ENCODE data around the gene HS1BP3. TPM values are rescaled to one million over a fixed set of nuclear protein-coding genes. Genes with fewer than 3 reads are reported as not detected.

The HS1BP3 gene, protein sequence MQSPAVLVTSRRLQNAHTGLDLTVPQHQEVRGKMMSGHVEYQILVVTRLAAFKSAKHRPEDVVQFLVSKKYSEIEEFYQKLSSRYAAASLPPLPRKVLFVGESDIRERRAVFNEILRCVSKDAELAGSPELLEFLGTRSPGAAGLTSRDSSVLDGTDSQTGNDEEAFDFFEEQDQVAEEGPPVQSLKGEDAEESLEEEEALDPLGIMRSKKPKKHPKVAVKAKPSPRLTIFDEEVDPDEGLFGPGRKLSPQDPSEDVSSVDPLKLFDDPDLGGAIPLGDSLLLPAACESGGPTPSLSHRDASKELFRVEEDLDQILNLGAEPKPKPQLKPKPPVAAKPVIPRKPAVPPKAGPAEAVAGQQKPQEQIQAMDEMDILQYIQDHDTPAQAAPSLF
- 10 to 100 TPM; 18.5 to 39.7 (median 23.4) TPM for polyA plus RNA-seq
- long read RNA-seq, donor 1 = 0 reads
- long read RNA-seq, donor 2, partial matches to known transcripts = 0 of 4 reads
- long read RNA-seq, donor 2, other reads (novel, unspliced or antisense) = 0 of 4 reads
- long read RNA-seq, donor 3, full-length matches to known transcripts = 6 of 6 reads
- long read RNA-seq, donor 3, partial matches to known transcripts = 0 of 6 reads
- long read RNA-seq, donor 3, other reads (novel, unspliced or antisense) = 0 of 6 reads
- long read RNA-seq, donor 4 = 0 reads
- long read RNA-seq, donor 5, partial matches to known transcripts = 0 of 3 reads
- long read RNA-seq, donor 5, other reads (novel, unspliced or antisense) = 0 of 3 reads
- long read RNA-seq, donor 6, full-length matches to known transcripts = 9 of 9 reads
- long read RNA-seq, donor 6, partial matches to known transcripts = 0 of 9 reads
- long read RNA-seq, donor 6, other reads (novel, unspliced or antisense) = 0 of 9 reads
- long read RNA-seq, donor 7 = 0 reads
- long read RNA-seq, donor 8, partial matches to known transcripts = 0 of 1 reads
- long read RNA-seq, donor 8, other reads (novel, unspliced or antisense) = 0 of 1 reads
- long read RNA-seq, donor 9, full-length matches to known transcripts = 2 of 2 reads
- long read RNA-seq, donor 9, partial matches to known transcripts = 0 of 2 reads
- long read RNA-seq, donor 9, other reads (novel, unspliced or antisense) = 0 of 2 reads
- long read RNA-seq, donor 10, full-length matches to known transcripts = 12 of 12 reads
- long read RNA-seq, donor 10, partial matches to known transcripts = 0 of 12 reads
- long read RNA-seq, donor 10, other reads (novel, unspliced or antisense) = 0 of 12 reads

DNA sequence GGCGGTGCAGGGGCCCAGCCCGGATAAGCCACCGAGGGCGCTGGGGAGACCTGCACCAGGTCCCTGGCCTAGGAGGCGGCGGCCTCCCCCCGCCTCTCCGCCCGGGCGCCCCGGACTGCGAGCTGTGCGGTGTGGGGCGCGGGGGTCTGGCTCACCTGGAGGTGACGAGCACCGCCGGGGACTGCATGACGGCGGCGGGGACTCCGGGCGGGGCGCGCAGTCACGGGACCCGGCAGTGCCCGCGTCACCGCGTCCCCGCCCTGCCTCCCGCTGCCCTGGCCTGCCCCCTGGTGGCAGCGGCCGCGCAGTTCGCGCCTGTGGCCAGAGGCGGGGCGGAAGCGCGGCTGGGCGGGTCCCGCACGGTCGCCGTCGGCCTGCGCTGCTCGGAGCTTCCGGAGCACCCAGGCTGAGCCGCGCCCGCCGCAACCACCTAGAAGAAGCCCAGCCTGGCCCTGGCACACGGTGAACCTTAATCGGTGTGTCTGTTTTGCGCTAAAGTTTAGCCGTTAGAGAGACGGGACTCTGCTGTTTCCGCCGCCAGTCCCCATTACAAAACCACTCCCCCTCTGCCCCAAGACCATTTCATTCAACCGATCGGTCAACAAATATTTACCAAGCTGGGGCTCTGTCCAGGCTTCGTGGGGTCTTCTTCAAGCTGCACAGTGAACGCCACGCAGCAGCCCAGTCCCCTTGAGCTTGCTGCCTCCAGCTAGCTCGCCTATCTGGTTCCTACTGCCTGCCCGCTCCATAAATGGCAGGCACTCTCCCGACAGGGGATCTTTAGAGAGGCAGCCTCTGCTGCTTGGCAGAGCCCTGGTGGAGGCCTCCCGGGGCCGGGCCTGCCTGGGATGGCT is at the start of gene HS1BP3:
TSS of gene HS1BP3 (minus strand) at position 222 of the 854 bp plus-strand sequence. CDS start at position 187, 35 bp downstream.
- DNase-seq (peak; percentile 84 to 96), FAIRE-seq (no peak)
- Histone ChIP-seq H3K27me3 (ENCODE audit: control insufficient read depth in 3 of 3, insufficient read depth in 3 of 3, low read length in 3 of 3) (no peaks in the 10 kb centered on the region), H3K9me3 (ENCODE audit: control insufficient read depth in 2 of 2, insufficient read depth in 1 of 2, low read depth in 1 of 2, low read length in 1 of 2) (no peaks in the 10 kb centered on the region), H3K4me1 (ENCODE audit: control insufficient read depth in 3 of 3, insufficient read depth in 2 of 3, low read depth in 1 of 3, low read length in 2 of 3) (peaks cover 0 to 29% (median 9%) of the 10 kb centered on the region in 3 donors), H3K36me3 (ENCODE audit: control insufficient read depth in 3 of 3, insufficient read depth in 2 of 3, low read depth in 1 of 3, low read length in 3 of 3) (peaks cover 0 to 16% (median 0%) of the 10 kb centered on the region in 3 donors), H3K4me3 (ENCODE audit: low read depth in 1 of 3, low read length in 3 of 3) (peak within 1 kb of the TSS; percentile 70 to 92 (median 84)), H3K27ac (ENCODE audit: low read depth in 1 of 3, low read length in 2 of 3) (peak within 1 kb of the TSS; percentile 76 to 93 (median 80))
- WGBS, 3 donors = 1 to 2% (median 2%) methylated on average over 47 to 72 of the region's 72 CpGs

DNA sequence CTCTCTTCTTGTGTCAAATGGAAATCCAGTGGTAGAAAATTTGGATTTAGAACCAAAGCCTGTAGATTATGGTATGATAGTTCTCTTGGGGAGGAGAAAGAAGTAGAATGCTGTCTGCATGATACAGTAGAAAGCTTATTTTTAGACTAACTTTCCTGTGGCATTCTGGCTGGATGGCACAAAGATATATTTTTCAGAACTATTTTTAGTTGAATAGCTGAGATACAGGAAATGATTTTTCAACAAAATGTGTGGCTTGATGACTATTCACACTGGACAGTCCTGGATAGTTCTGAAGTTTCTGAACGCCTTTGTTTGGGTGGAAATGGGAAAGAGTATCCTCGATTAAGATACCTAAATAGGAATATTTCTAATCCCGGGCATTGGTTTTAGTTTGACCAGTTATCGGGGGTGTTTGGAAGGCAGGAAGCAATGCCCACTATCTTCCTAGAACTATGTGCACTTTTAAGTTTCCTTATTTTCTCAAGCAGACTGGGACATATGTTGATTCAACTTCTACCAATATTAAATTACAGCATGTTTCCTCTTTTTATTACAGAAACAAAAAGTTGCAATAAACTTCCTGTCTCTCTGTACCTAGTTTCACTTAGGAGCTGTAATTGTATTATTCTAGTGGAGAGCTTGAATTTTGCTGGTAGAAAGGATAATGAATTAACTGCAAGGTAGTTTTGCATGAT is 48.2 kb upstream of the HS1BP3 start:
- DNase-seq = no peak

DNA sequence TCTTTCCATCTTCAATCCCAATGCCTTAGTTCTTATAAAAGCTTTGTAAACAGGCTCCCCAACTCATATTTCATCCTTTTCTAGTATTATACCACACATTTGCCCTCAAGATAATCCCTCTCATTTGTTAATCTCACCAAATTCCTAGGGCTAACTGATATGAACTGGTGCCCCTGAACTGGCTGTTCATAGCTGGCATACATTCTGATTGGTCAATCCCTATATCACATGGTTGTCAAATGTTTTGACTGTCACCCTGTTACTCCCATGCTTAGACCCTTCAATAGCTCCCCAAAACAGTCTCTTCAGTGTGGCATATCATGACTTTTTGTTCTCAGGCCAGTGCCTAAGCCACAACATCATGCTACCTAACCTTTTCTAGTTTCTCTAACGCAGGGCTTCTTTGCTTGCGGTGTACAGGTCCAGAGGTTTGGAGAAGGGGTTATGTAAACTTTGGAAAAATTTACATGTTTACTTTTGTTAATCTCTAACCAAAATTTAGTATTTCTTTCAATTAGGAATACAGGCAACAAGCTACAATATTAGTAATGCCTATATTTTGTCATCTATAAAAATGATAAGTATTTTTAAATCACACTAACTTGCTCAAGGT is 46.5 kb upstream of the HS1BP3 start:
- Histone ChIP-seq H3K4me3 (ENCODE audit: low read depth in 1 of 3, low read length in 3 of 3) (no peak overlapping the region), H3K4me1 (ENCODE audit: control insufficient read depth in 3 of 3, insufficient read depth in 2 of 3, low read depth in 1 of 3, low read length in 2 of 3) (no peaks in the 10 kb centered on the region), H3K9me3 (ENCODE audit: control insufficient read depth in 2 of 2, insufficient read depth in 1 of 2, low read depth in 1 of 2, low read length in 1 of 2) (no peaks in the 10 kb centered on the region), H3K27ac (ENCODE audit: low read depth in 1 of 3, low read length in 2 of 3) (no peak overlapping the region), H3K36me3 (ENCODE audit: control insufficient read depth in 3 of 3, insufficient read depth in 2 of 3, low read depth in 1 of 3, low read length in 3 of 3) (peaks cover 0 to 23% (median 2%) of the 10 kb centered on the region in 3 donors), H3K27me3 (ENCODE audit: control insufficient read depth in 3 of 3, insufficient read depth in 3 of 3, low read length in 3 of 3) (no peaks in the 10 kb centered on the region)
- no peak for FAIRE-seq
- DNase-seq = no peak
- WGBS, 3 donors = 91 to 97% (median 94%) methylated on average over 2 of the region's 2 CpGs

More for the DNA sequence above, 48.2 kb upstream of the HS1BP3 start:
- Histone ChIP-seq H3K36me3 (ENCODE audit: control insufficient read depth in 3 of 3, insufficient read depth in 2 of 3, low read depth in 1 of 3, low read length in 3 of 3) (peaks cover 0 to 18% (median 2%) of the 10 kb centered on the region in 3 donors), H3K27ac (ENCODE audit: low read depth in 1 of 3, low read length in 2 of 3) (no peak overlapping the region), H3K27me3 (ENCODE audit: control insufficient read depth in 3 of 3, insufficient read depth in 3 of 3, low read length in 3 of 3) (no peaks in the 10 kb centered on the region), H3K4me3 (ENCODE audit: low read depth in 1 of 3, low read length in 3 of 3) (no peak overlapping the region), H3K9me3 (ENCODE audit: control insufficient read depth in 2 of 2, insufficient read depth in 1 of 2, low read depth in 1 of 2, low read length in 1 of 2) (no peaks in the 10 kb centered on the region), H3K4me1 (ENCODE audit: control insufficient read depth in 3 of 3, insufficient read depth in 2 of 3, low read depth in 1 of 3, low read length in 2 of 3) (no peaks in the 10 kb centered on the region)
- no peak for FAIRE-seq
- 66 to 87% (median 87%) methylated on average over 4 of the region's 4 CpGs for WGBS, 3 donors

DNA sequence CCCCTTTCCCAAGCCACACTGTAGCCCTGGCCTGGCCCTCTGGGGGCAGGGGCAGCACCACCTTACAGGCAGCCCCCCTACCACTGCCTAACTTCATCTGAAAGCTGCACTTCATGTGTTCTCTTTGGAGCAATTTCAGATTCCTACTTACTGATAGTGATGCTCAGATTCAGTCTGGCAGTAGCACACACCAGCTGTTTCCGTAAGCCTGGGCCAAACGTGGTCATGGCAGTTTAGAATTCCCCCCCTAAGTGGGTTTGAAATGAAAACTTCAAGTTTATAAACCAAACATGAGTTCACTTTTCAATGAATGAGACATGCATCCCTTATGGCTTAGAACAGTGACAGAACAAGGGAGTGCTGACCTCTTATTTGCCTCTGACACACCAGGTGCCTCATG is 45.5 kb upstream of the HS1BP3 start:
- no peak for FAIRE-seq
- 77 to 95% (median 87%) methylated on average over 2 of the region's 2 CpGs for WGBS, 3 donors

DNA sequence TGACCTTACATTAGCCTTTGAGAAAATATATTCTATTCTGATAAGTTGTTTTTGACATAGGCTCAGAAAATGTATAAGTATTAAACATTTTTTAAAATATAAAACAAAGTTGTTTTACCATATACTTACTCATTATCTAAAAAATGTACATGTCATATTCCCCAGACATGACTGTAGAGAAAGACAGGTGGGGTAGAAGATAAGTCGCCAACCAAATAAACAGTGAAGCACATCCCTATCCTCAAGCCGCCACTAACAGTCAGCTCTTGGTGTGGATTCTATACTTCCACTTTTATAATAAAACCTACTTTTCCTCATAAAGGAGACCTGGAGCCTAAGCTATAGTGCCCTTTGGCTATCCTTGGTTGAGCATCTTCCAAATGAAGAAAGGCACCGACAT is 42.4 kb upstream of the HS1BP3 start:
- Histone ChIP-seq H3K4me1 (ENCODE audit: control insufficient read depth in 3 of 3, insufficient read depth in 2 of 3, low read depth in 1 of 3, low read length in 2 of 3) (no peaks in the 10 kb centered on the region), H3K9me3 (ENCODE audit: control insufficient read depth in 2 of 2, insufficient read depth in 1 of 2, low read depth in 1 of 2, low read length in 1 of 2) (peaks cover 0 to 3% of the 10 kb centered on the region in 2 donors), H3K27me3 (ENCODE audit: control insufficient read depth in 3 of 3, insufficient read depth in 3 of 3, low read length in 3 of 3) (no peaks in the 10 kb centered on the region), H3K27ac (ENCODE audit: low read depth in 1 of 3, low read length in 2 of 3) (no peak overlapping the region), H3K4me3 (ENCODE audit: low read depth in 1 of 3, low read length in 3 of 3) (no peak overlapping the region), H3K36me3 (ENCODE audit: control insufficient read depth in 3 of 3, insufficient read depth in 2 of 3, low read depth in 1 of 3, low read length in 3 of 3) (peaks cover 0 to 22% (median 0%) of the 10 kb centered on the region in 3 donors)
- WGBS, 3 donors = 92 to 98% (median 93%) methylated on average over 3 of the region's 3 CpGs
- DNase-seq (no peak), FAIRE-seq (no peak)

More for the DNA sequence above, 45.5 kb upstream of the HS1BP3 start:
- H3K27me3 ChIP-seq (ENCODE audit: control insufficient read depth in 3 of 3, insufficient read depth in 3 of 3, low read length in 3 of 3) = no peaks in the 10 kb centered on the region
- H3K27ac ChIP-seq (ENCODE audit: low read depth in 1 of 3, low read length in 2 of 3) = no peak overlapping the region
- H3K36me3 ChIP-seq (ENCODE audit: control insufficient read depth in 3 of 3, insufficient read depth in 2 of 3, low read depth in 1 of 3, low read length in 3 of 3) = peaks cover 0 to 23% (median 2%) of the 10 kb centered on the region in 3 donors
- no peaks in the 10 kb centered on the region for H3K9me3 ChIP-seq (ENCODE audit: control insufficient read depth in 2 of 2, insufficient read depth in 1 of 2, low read depth in 1 of 2, low read length in 1 of 2)
- no peak for DNase-seq
- H3K4me3 ChIP-seq (ENCODE audit: low read depth in 1 of 3, low read length in 3 of 3) = no peak overlapping the region
- no peaks in the 10 kb centered on the region for H3K4me1 ChIP-seq (ENCODE audit: control insufficient read depth in 3 of 3, insufficient read depth in 2 of 3, low read depth in 1 of 3, low read length in 2 of 3)

DNA sequence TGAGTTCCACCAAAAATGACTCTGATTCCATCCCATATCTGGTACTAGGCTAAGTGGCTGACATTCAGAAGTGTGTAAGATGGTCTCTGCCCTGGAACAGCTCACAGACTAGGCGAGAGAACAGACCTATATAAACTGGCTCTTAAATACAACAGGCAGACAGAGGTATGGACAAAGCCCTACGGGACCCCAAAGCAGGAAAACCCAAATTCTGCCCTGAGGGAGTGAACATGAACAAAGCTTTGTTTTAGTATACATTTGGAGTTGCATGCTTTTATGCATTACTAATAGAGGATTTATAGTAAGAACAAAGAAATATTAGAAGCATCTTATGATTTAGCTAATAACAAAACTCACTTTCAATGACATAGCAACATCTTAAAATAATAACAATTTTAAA is 41.2 kb upstream of the HS1BP3 start:
- Histone ChIP-seq H3K4me1 (ENCODE audit: control insufficient read depth in 3 of 3, insufficient read depth in 2 of 3, low read depth in 1 of 3, low read length in 2 of 3) (no peaks in the 10 kb centered on the region), H3K9me3 (ENCODE audit: control insufficient read depth in 2 of 2, insufficient read depth in 1 of 2, low read depth in 1 of 2, low read length in 1 of 2) (peaks cover 0 to 3% of the 10 kb centered on the region in 2 donors), H3K27ac (ENCODE audit: low read depth in 1 of 3, low read length in 2 of 3) (no peak overlapping the region), H3K4me3 (ENCODE audit: low read depth in 1 of 3, low read length in 3 of 3) (no peak overlapping the region), H3K36me3 (ENCODE audit: control insufficient read depth in 3 of 3, insufficient read depth in 2 of 3, low read depth in 1 of 3, low read length in 3 of 3) (peaks cover 0 to 27% (median 0%) of the 10 kb centered on the region in 3 donors), H3K27me3 (ENCODE audit: control insufficient read depth in 3 of 3, insufficient read depth in 3 of 3, low read length in 3 of 3) (no peaks in the 10 kb centered on the region)
- FAIRE-seq (no peak), DNase-seq (no peak)
- 94 to 99% (median 98%) methylated on average over 2 of the region's 2 CpGs for WGBS, 3 donors

Measured in small intestine (tissue), 16 donors.